ENCODE data around the gene PINK1.

Gene PINK1

GRCh38 chr1:20616847-20617487 is 16.3 kb upstream of the PINK1 start:
- in situ Hi-C loops (cut with HindIII; ENCODE audit: low sequenced_read_pairs): no loop called here
- H3K4me3 ChIP-seq (ENCODE audit: low read depth, low read length): no peak overlapping the region
- no peak for DNase-seq (ENCODE audit: low read depth)
- no peak for TF ChIP-seq CTCF (IDR thresholded peaks at IDR 0.05; ENCODE audit: low read depth, low read length, missing control alignments)

GRCh38 chr1:20618550-20618949 is 14.7 kb upstream of the PINK1 start:
- H3K4me3 ChIP-seq (ENCODE audit: low read depth, low read length): no peak overlapping the region
- in situ Hi-C loops (cut with HindIII; ENCODE audit: low sequenced_read_pairs): no loop called here
- DNase-seq (ENCODE audit: low read depth): no peak
- no peak for TF ChIP-seq CTCF (IDR thresholded peaks at IDR 0.05; ENCODE audit: low read depth, low read length, missing control alignments)

- DNase-seq (ENCODE audit: low read depth): no peak
- no peak for TF ChIP-seq CTCF (IDR thresholded peaks at IDR 0.05; ENCODE audit: low read depth, low read length, missing control alignments)
- H3K4me3 ChIP-seq (ENCODE audit: low read depth, low read length): no peak overlapping the region
- in situ Hi-C loops (cut with HindIII; ENCODE audit: low sequenced_read_pairs): no loop called here
Observed at GRCh38 chr1:20619999-20620398, 13.3 kb upstream of the PINK1 start.

GRCh38 chr1:20621012-20621411 is 12.2 kb upstream of the PINK1 start:
- DNase-seq (ENCODE audit: low read depth): no peak
- H3K4me3 ChIP-seq (ENCODE audit: low read depth, low read length): no peak overlapping the region
- no peak for TF ChIP-seq CTCF (IDR thresholded peaks at IDR 0.05; ENCODE audit: low read depth, low read length, missing control alignments)
- in situ Hi-C loops (cut with HindIII; ENCODE audit: low sequenced_read_pairs): no loop called here

GRCh38 chr1:20624709-20625108 is 8.5 kb upstream of the PINK1 start:
- in situ Hi-C loops (cut with HindIII; ENCODE audit: low sequenced_read_pairs): loop anchor here (25.0 kb wide), 1 partner anchor 87 kb away; no protein-coding TSS in a partner anchor
- H3K4me3 ChIP-seq (ENCODE audit: low read depth, low read length): no peak overlapping the region
- DNase-seq (ENCODE audit: low read depth): no peak
- no peak for TF ChIP-seq CTCF (IDR thresholded peaks at IDR 0.05; ENCODE audit: low read depth, low read length, missing control alignments)

- no peak for DNase-seq (ENCODE audit: low read depth)
Observed at GRCh38 chr1:20625176-20626097, 7.8 kb upstream of the PINK1 start.

More at GRCh38 chr1:20625176-20626097, 7.8 kb upstream of the PINK1 start:
- in situ Hi-C loops (cut with HindIII; ENCODE audit: low sequenced_read_pairs): loop anchor here (25.0 kb wide), 1 partner anchor 88 kb away; no protein-coding TSS in a partner anchor
- no peak for TF ChIP-seq CTCF (IDR thresholded peaks at IDR 0.05; ENCODE audit: low read depth, low read length, missing control alignments)
- H3K4me3 ChIP-seq (ENCODE audit: low read depth, low read length): no peak overlapping the region
